GM12878 (cell line): ENCODE results near the gene ACOT13. TPM values are rescaled to one million over a fixed set of nuclear protein-coding genes. Genes with fewer than 3 reads are reported as not detected.

Experiments
- ATAC-seq: fragments of 200-7000 bp; cut with Tn5 transposase; 3 replicates; pipeline ENCODE4 v1.9.1; 2020; ENCODE audit warnings: mild to moderate bottlenecking, moderate library complexity
- BruUV-seq: library from RNA; stranded (reverse); fragments of 400-500 nt; replicated peaks from 2 replicates; lab custom pipeline; 2021; lab: Mats Ljungman, UMichigan
- CTCF ChIA-PET: fragments of 300-600 bp; sonication (Branson Sonifier 250); formaldehyde crosslinking; extraction: SDS; loops from one replicate; lab custom pipeline; 2021; ENCODE audit warnings: inconsistent platforms; lab: Yijun Ruan, JAX
- POLR2A ChIA-PET: fragments of 350-600 bp; formaldehyde crosslinking; extraction: SDS; loops from one replicate; lab custom pipeline; 2021; ENCODE audit warnings: inconsistent platforms; lab: Charles Lee
- RAD21 ChIA-PET: fragments of 300-600 bp; sonication (Branson Sonifier 250); formaldehyde crosslinking; loops from one replicate; lab custom pipeline; 2023; ENCODE audit warnings: antibody characterized with exemption; ENCODE audit not compliant: unreplicated experiment; lab: Charles Lee
- SMC1A ChIA-PET: fragments of 300-600 bp; sonication (Branson Sonifier 250); formaldehyde crosslinking; loops from one replicate; lab custom pipeline; 2023; ENCODE audit not compliant: unreplicated experiment, uncharacterized antibody; lab: Charles Lee
- DNase-seq: peaks from one replicate; pipeline ENCODE4 v3.0.0-alpha.2; 2011; ENCODE audit warnings: low read depth, low spot score
- FAIRE-seq: peaks from 3 replicates; lab custom pipeline; 2011; peaks lifted over from hg19 to GRCh38; lab: Jason Lieb, UNC
- H2AFZ ChIP-seq: 2 replicates; pipeline ENCODE4 v1.6.0; 2011; ENCODE audit warnings: low read depth, low read length, control low read depth; ENCODE audit not compliant: control insufficient read depth
- H3K27ac ChIP-seq: 2 replicates; pipeline ENCODE4 v1.5.1; 2011; ENCODE audit warnings: control low read depth; ENCODE audit not compliant: control insufficient read depth, insufficient read depth
- H3K27me3 ChIP-seq, 2 experiments: replicated peaks in 1 of 2; 2 replicates each; pipeline versions ENCODE4 v1.6.0 to v1.6.1; 2011; ENCODE audit warnings: low read length in 1 of 2; ENCODE audit not compliant: control insufficient read depth in 2 of 2, insufficient read depth in 2 of 2
- H3K36me3 ChIP-seq, 2 experiments: 2 replicates each; pipeline ENCODE4 v1.5.1; 2011; ENCODE audit warnings: low read length in 1 of 2; ENCODE audit not compliant: control insufficient read depth in 2 of 2, insufficient read depth in 2 of 2
- H3K4me1 ChIP-seq: 2 replicates; pipeline ENCODE4 v1.6.1; 2011; ENCODE audit warnings: mild to moderate bottlenecking, low read length, moderate library complexity, mixed read lengths; ENCODE audit not compliant: control insufficient read depth, insufficient read depth
- H3K4me2 ChIP-seq: 2 replicates; pipeline ENCODE4 v1.6.0; 2011; ENCODE audit warnings: control low read depth; ENCODE audit not compliant: control insufficient read depth, insufficient read depth
- H3K4me3 ChIP-seq: fragments of 200-600 bp; sonication (generic); 2 replicates; pipeline ENCODE4 v1.5.1; 2016
- H3K79me2 ChIP-seq: 2 replicates; pipeline ENCODE4 v1.6.0; 2011; ENCODE audit warnings: low read length; ENCODE audit not compliant: control insufficient read depth, insufficient read depth
- H3K9ac ChIP-seq: 2 replicates; pipeline ENCODE4 v1.8.0; 2011; ENCODE audit warnings: low read length, control low read depth, mixed read lengths; ENCODE audit not compliant: control insufficient read depth, insufficient read depth
- H3K9me3 ChIP-seq: replicated peaks from 3 replicates; pipeline ENCODE4 v1.5.1; 2011; ENCODE audit warnings: mild to moderate bottlenecking, low read length; ENCODE audit not compliant: control insufficient read depth, insufficient read depth
- H4K20me1 ChIP-seq: 2 replicates; pipeline ENCODE4 v1.6.0; 2011; ENCODE audit not compliant: control insufficient read depth, insufficient read depth
- BMI1 ChIP-seq: fragments of 450-650 bp; IDR thresholded peaks from 2 replicates; pipeline ENCODE4 v1.6.1; 2016; ENCODE audit warnings: mild to moderate bottlenecking, moderate library complexity, borderline replicate concordance
- CEBPB ChIP-seq, 2 experiments: fragments of 150-350 bp in 1 of 2; IDR thresholded peaks; 2 replicates each; pipeline ENCODE4 v1.6.1; 2012 to 2014; ENCODE audit warnings: low read depth in 2 of 2, low read length in 2 of 2, borderline replicate concordance in 1 of 2, inconsistent platforms in 1 of 2
- ETV6 ChIP-seq, 2 experiments: fragments of 450-650 bp in 1 of 2; IDR thresholded peaks in 1 of 2; conservative IDR thresholded peaks in 1 of 2; 2 replicates each; pipeline ENCODE4 v1.6.1; 2014; ENCODE audit warnings: antibody characterized with exemption in 1 of 2, borderline replicate concordance in 1 of 2, low read depth in 1 of 2, mild to moderate bottlenecking in 1 of 2, moderate library complexity in 1 of 2
- HDAC6 ChIP-seq: fragments of 200-600 bp; sonication (generic); IDR thresholded peaks from one replicate; pipeline ENCODE4 v1.8.0; 2017; ENCODE audit warnings: antibody characterized with exemption; ENCODE audit not compliant: unreplicated experiment
- PML ChIP-seq: IDR thresholded peaks from 2 replicates; pipeline ENCODE4 v1.6.1; 2012; ENCODE audit warnings: low read length, inconsistent platforms
- POU2F2 ChIP-seq: IDR thresholded peaks from 3 replicates; pipeline ENCODE4 v1.6.1; 2011; ENCODE audit warnings: low read depth, mild to moderate bottlenecking, low read length, borderline replicate concordance
- SUPT20H ChIP-seq: IDR thresholded peaks from 2 replicates; pipeline ENCODE4 v1.6.1; 2011; ENCODE audit warnings: low read depth, mild to moderate bottlenecking, low read length, moderate library complexity, borderline replicate concordance; ENCODE audit not compliant: control insufficient read depth
- ZNF24 ChIP-seq: fragments of 450-650 bp; IDR thresholded peaks from 2 replicates; pipeline ENCODE4 v1.6.1; 2017; ENCODE audit warnings: antibody characterized with exemption, mild to moderate bottlenecking
- ZNF274 ChIP-seq: IDR thresholded peaks from one replicate; pipeline ENCODE4 v1.8.0; 2011; ENCODE audit not compliant: insufficient read length, insufficient read depth
- in situ Hi-C: fragments of 300-500 bp; cut with MboI; formaldehyde crosslinking; loops from 9 replicates; pipeline ENCODE4 v1.14.3; 2018; ENCODE audit warnings: mixed read lengths
- intact Hi-C: fragments of 100-400 bp; cut with micrococcal nuclease; formaldehyde crosslinking; loops from one replicate; pipeline ENCODE4 v1.14.2; 2022; ENCODE audit not compliant: unreplicated experiment
- polyA plus RNA-seq, 11 experiments: library from polyadenylated mRNA; depleted of rRNA in 4 of 11; unstranded in 6 of 11; stranded (reverse) in 5 of 11; fragments of >200 nt; fragmentation: Nextera tagmentation in 4 of 11; fragmentation: Illumina TruSeq in 1 of 11; extraction: Ambion mirVana in 4 of 11; extraction: Trizol in 1 of 11; gene quantifications; 1 replicate in 1 of 11; 2 replicates in 10 of 11; pipeline versions ENCODE4 v1.2.1 to v1.2.3, GENCODE V29; 2011 to 2016; ENCODE audit warnings: inconsistent platforms in 2 of 11, missing spikeins in 2 of 11, low read depth in 1 of 11
- total RNA-seq, 4 experiments: library from RNA; depleted of rRNA in 3 of 4; stranded (reverse); fragments of >200 nt in 3 of 4; fragmentation: Illumina TruSeq in 1 of 4; extraction: Trizol in 1 of 4; gene quantifications; 2 replicates each; pipeline versions ENCODE4 v1.2.1 to v1.2.3, GENCODE V29; 2013 to 2021
- TF ChIP-seq, protein P1 (sequence below): fragments of 450-650 bp; IDR thresholded peaks from 2 replicates; pipeline ENCODE4 v1.6.1; 2017; ENCODE audit warnings: antibody characterized with exemption, mild to moderate bottlenecking, moderate library complexity
- TF ChIP-seq, protein P2 (sequence below): IDR thresholded peaks from 2 replicates; pipeline ENCODE4 v1.6.1; 2012; ENCODE audit warnings: low read depth, low read length, improper control_type of control experiment
- TF ChIP-seq, protein P3 (sequence below): fragments of 450-650 bp; formaldehyde crosslinking; IDR thresholded peaks from 2 replicates; pipeline ENCODE4 v1.5.0; 2022; ENCODE audit warnings: mild to moderate bottlenecking, missing genetic modification characterization

Gene ACOT13
- total and polyA plus RNA-seq, 10 of the 15 experiments (the other 5 are each of a cell fraction or from before 2014, with no cell fraction given), result 6.0 to 60.6 (median 36.6) TPM

DNA sequence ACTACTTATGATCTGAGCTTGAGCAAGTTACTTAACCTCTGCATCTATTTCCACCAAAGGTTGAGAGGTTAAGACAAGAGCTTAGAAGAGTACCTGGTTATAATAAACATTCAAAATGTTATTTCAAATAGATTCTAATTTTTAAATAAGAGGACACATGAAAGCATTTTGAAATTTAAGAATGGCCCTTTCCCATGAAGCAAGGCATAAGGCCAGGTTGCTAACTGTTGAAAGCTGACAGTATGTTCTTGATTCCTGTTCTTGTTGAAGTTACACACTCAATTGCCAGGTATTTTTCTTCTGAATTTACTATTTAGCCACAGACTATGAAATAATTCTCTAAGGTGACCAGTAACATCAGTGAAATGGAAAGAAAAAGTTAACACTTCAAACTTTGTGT is 37.6 kb downstream of the ACOT13 start:
- H3K27ac ChIP-seq, result no peak overlapping the region
- H2AFZ ChIP-seq, result no peak overlapping the region
- FAIRE-seq (no peak), DNase-seq (no peak), ATAC-seq (no peak)
- no peaks in the 10 kb centered on the region; the same call in 1 of the 2 replicates for H3K79me2 ChIP-seq
- intact Hi-C loops, result no loop called here
- no peaks in the 10 kb centered on the region for H3K9me3 ChIP-seq
- ChIA-PET POLR2A (interaction anchor here (1.4 kb wide), 2 partner anchors 9 to 122 kb away, joined by 3 to 4 read pairs; no protein-coding TSS in a partner anchor), RAD21 (no interaction called here), SMC1A (interaction anchor here (0.9 to 3.5 kb wide), 11 partner anchors 9 to 287 kb away, joined by 3 to 15 read pairs (median 4); partner anchors contain the start of gene C6orf62), CTCF (interaction anchor here (0.7 to 1.6 kb wide), 6 partner anchors 10 to 366 kb away, joined by 3 to 10 read pairs (median 3); partner anchors contain the start of gene ALDH5A1)
- no peaks in the 10 kb centered on the region for H3K4me1 ChIP-seq
- TF ChIP-seq CEBPB (IDR thresholded peaks at IDR 0.05; ENCODE audit: borderline replicate concordance in 1 of 2, low read depth in 2 of 2, low read length in 2 of 2) (no peak), SUPT20H (no peak), HDAC6 (no peak), ZNF24 (no peak), BMI1 (no peak), POU2F2 (no peak), ETV6 (conservative IDR thresholded peaks at IDR 0.05 in 1 of 2, IDR thresholded peaks at IDR 0.05 in 1 of 2; ENCODE audit: borderline replicate concordance in 1 of 2, low read depth in 1 of 2) (no peak), ZNF274 (no peak), PML (no peak)
- TF ChIP-seq, protein P1, sequence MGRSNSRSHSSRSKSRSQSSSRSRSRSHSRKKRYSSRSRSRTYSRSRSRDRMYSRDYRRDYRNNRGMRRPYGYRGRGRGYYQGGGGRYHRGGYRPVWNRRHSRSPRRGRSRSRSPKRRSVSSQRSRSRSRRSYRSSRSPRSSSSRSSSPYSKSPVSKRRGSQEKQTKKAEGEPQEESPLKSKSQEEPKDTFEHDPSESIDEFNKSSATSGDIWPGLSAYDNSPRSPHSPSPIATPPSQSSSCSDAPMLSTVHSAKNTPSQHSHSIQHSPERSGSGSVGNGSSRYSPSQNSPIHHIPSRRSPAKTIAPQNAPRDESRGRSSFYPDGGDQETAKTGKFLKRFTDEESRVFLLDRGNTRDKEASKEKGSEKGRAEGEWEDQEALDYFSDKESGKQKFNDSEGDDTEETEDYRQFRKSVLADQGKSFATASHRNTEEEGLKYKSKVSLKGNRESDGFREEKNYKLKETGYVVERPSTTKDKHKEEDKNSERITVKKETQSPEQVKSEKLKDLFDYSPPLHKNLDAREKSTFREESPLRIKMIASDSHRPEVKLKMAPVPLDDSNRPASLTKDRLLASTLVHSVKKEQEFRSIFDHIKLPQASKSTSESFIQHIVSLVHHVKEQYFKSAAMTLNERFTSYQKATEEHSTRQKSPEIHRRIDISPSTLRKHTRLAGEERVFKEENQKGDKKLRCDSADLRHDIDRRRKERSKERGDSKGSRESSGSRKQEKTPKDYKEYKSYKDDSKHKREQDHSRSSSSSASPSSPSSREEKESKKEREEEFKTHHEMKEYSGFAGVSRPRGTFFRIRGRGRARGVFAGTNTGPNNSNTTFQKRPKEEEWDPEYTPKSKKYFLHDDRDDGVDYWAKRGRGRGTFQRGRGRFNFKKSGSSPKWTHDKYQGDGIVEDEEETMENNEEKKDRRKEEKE, result no peak
- TF ChIP-seq, protein P2, sequence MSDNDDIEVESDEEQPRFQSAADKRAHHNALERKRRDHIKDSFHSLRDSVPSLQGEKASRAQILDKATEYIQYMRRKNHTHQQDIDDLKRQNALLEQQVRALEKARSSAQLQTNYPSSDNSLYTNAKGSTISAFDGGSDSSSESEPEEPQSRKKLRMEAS, result no peak
- TF ChIP-seq, protein P3, sequence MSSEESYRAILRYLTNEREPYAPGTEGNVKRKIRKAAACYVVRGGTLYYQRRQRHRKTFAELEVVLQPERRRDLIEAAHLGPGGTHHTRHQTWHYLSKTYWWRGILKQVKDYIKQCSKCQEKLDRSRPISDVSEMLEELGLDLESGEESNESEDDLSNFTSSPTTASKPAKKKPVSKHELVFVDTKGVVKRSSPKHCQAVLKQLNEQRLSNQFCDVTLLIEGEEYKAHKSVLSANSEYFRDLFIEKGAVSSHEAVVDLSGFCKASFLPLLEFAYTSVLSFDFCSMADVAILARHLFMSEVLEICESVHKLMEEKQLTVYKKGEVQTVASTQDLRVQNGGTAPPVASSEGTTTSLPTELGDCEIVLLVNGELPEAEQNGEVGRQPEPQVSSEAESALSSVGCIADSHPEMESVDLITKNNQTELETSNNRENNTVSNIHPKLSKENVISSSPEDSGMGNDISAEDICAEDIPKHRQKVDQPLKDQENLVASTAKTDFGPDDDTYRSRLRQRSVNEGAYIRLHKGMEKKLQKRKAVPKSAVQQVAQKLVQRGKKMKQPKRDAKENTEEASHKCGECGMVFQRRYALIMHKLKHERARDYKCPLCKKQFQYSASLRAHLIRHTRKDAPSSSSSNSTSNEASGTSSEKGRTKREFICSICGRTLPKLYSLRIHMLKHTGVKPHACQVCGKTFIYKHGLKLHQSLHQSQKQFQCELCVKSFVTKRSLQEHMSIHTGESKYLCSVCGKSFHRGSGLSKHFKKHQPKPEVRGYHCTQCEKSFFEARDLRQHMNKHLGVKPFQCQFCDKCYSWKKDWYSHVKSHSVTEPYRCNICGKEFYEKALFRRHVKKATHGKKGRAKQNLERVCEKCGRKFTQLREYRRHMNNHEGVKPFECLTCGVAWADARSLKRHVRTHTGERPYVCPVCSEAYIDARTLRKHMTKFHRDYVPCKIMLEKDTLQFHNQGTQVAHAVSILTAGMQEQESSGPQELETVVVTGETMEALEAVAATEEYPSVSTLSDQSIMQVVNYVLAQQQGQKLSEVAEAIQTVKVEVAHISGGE, result no peak
- no TSS peak for BruUV-seq
- H3K4me2 ChIP-seq, result no peak overlapping the region
- H3K9ac ChIP-seq, result no peak overlapping the region
- H3K27me3 ChIP-seq, result no peaks in the 10 kb centered on the region
- peaks cover 5 to 26% of the 10 kb centered on the region in 2 experiments for H3K36me3 ChIP-seq
- no peaks in the 10 kb centered on the region for H4K20me1 ChIP-seq
- in situ Hi-C loops, result loop anchor here (25.0 kb wide), 1 partner anchor 642 kb away; no protein-coding TSS in a partner anchor
- no peak overlapping the region for H3K4me3 ChIP-seq
